GM15510 (cell line): ENCODE measurements around the gene NPHP3.

Experiments used
- POLR2A ChIP-seq: IDR thresholded peaks from 3 replicates; pipeline ENCODE4 v1.6.1; 2011; ENCODE audit warnings: borderline replicate concordance; ENCODE audit not compliant: insufficient read length; ENCODE audit errors: extremely low read depth

NPHP3 gene

DNA sequence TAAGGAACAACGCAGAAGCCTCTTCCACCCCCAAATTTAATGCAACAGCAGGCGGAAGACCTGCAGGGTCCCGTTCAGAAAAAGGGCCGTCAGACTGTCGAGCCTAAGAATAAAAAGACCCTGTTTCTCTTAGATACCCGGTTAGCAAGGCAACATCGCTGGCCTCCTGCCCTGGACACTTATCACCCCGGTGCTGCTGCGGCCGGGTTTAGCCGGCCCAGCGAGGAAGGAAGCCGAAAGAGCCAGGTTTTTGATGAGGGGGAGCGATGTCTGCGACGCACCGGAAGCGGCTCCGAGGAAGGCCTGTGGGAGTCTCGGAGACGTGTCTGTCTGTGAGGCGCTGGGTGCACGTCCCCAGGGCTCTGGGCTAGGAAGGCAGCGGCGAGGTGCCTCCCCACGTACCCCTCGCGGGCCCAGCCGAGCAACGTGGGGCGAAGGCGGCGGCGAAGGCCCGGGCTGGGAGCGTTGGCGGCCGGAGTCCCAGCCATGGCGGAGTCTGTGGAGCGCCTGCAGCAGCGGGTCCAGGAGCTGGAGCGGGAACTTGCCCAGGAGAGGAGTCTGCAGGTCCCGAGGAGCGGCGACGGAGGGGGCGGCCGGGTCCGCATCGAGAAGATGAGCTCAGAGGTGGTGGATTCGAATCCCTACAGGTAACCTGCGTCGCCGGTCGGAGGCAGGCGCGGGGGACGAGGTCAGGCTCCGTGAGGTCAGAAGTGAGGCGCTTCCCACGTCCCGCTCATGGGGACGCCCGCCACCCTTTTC, 62.0 kb downstream of the NPHP3 start, which contains the start of gene UBA5:
TSS of gene UBA5 (plus strand) at position 278 of the 759 bp plus-strand sequence. CDS start at position 487, 209 bp downstream.
- peak; percentile 83 for TF ChIP-seq POLR2A

DNA sequence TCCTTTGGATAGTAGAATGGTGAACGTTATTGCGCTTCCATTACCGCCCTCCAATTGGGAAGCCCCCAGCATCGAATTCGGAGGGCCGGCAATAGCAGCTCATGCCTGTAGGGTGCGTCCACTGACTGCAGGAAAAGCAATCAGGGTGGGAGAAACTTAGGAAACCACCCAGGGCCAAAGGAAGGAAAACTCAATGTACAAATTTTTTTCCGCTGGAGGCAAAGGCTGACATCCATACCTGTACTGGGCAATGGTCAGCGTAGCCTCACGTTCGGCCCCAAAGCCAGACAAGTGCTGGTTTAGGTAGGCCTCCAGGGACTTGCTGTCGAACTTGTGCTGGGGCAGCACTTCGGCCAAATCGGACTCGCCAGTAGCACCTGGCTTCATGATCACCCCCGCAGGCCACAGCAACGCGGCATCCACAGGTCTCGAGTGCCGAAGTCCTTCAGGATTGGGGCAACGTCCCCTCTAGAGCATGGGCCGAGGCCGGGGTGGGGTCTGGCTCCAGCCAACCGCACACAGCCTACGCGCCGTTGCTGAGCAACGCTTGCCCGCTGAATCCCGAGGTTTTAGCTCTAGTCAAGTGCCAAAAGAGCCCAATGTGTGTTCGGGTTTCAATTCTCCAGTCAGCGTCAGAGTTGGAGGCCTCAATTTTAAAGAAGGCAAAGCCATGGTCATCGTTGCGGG, 62.7 kb downstream of the NPHP3 start, which contains the start of gene ACAD11:
TSS of gene ACAD11 (minus strand) at position 445 of the 687 bp plus-strand sequence. CDS start at position 387, 58 bp downstream.
- TF ChIP-seq POLR2A, result no peak

DNA sequence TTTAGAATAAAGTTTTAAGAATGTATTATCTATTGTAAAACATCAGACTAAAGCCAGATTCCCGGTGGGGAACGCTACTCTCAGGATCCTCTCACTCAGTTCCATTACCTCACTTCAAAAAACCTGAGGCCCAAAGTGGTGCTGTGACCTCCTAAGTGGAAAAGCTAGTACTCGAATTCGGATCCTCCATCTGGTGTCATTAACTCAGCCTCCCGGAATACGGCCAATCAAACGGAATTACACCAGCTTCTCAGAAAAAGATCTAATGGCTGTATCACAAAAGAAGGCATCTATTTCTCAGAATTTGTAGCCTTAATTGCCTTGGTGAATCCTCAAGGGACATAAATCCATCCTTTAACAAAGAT, 63.2 kb downstream of the NPHP3 start:
- TF ChIP-seq POLR2A, result no peak

DNA sequence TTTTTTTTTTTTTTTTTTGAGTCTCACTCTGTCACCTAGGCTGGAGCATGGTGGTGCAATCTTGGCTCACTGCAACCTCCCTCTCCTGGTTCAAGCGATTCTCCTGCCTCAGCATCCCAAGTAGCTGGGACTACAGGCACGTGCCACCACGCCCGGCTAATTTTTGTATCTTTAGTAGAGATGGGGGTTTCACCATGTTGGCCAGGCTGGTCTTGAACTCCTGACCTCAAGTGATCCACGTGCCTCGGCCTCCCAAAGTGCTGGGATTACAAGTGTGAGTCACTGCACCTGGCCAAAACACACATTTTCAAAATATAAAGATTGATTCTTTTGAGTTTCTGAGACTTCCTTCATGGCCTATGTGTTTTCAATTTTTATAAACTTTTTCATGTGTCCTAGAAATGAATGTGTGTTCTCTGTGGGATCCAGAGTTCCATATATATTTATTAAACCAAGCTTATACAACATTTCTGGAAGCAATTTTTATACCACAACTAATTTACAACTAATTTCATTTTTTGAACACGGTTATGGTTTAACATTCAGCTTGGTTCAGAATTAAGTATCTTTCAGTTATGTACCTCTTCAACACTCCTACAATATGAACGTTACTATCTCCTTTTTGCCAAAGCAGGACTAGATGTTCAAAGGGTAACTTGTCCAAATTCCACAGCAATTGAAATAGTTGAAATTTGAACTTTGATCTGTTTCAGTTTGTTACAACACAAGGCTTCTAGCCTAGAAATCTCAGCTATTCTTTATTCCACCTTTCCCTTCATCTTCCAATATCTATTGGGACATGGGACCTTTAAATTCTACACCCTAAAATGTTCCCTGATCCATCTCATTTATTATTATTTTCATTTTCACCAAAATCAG, 64.1 kb downstream of the NPHP3 start:
- TF ChIP-seq POLR2A, result no peak

DNA sequence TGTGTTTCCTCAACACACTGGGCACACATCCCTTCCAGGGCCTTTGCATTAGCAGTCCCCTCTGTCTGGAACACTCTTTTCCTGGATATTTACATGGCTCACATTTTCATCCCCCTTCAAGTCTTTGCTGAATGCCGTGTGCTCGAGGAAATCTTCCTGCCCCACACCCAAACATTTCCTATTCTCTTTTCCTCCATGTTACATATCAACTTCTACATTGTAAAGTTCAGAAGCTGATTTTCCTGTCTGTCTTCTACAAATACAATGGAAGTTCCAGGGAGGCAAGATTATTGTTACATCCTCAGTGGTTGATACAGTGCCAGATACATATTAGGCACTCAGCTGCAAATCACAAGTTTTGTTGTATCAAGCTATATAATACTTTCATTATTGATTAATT, 66.7 kb downstream of the NPHP3 start:
- TF ChIP-seq POLR2A, result no peak

DNA sequence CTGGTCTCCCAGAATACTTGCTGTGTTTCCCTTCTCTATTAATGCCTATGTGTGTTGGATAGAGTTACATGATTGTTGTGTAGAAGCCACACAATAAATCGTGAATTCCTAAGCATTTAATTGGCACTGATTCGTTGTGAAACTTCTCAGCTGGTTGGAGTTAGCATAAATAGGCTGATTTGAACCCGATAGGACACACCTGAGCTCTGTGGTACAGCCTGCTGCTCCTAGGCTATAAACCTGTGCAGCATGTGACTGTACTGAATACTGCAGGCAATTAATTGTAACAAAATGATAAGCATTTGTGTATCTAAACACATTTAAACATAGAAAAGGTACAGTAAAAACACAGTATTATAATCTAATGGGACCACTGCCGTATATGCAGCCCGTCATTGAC, 67.5 kb downstream of the NPHP3 start:
- TF ChIP-seq POLR2A, result no peak

DNA sequence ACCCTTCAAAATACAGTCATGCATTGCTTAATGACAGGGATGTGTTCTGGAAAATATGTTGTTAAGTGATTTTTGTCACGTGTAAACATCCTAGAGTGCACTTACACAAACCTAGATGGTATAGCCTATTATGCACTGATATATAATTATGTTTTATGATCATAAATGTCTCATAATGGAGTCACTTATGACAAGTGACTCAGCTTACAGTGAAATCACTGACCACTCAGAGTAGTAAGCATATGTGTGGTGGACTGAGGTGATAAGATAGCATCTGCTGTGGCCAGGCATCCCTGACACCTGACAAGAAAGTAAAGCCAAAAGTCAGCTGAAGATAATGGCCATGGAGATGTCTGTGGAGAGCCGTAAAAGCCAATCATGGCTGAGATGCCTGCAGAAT, 68.0 kb downstream of the NPHP3 start:
- TF ChIP-seq POLR2A, result no peak

DNA sequence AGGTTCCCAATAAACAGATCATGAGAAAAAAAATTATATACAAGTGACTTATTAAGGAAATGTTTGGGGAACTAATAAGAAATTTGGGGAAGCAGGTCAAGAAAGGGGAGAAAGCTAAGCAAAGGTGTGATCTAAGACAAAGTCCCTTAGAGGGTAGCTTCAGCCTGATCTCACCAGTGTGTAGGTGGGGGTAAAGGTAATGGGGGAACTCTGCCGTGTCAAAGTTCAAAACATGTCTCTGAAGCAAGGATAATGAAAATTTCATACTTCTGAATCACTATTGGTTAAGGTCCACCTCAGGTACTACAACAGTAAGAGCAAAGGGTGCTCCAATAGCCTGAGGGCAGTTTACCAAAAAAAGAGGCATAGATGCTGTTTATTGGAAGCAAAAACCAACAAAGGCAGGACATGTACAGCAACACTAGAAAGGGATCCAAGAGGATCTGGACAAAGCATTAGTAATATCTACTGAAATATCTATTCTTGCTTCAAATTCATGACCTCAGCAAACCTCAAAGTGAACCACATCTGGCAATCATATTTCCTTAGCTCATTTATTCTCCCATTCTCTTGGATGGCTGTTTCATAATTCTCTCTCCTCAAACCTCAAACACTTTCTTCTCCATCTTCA, 69.5 kb downstream of the NPHP3 start:
- no peak for TF ChIP-seq POLR2A

DNA sequence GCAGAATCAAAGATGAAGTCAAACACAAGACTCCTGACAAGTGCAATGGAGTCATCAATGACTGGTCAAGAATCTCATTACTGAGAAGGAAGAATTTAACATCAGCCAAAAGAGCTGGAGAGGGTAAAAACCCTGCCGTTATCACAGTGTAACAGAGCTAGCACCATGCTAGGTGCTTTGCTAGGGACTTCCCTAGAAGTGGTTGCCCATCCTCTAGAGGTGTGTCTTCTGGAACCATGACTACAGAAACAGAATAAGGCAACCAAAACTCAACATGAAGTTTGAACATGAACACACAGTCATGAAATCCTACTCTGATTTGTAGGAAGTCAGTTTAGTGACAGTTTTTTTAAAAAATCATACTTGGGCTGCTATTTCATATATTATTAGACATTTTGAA, 72.1 kb downstream of the NPHP3 start:
- TF ChIP-seq POLR2A, result no peak

DNA sequence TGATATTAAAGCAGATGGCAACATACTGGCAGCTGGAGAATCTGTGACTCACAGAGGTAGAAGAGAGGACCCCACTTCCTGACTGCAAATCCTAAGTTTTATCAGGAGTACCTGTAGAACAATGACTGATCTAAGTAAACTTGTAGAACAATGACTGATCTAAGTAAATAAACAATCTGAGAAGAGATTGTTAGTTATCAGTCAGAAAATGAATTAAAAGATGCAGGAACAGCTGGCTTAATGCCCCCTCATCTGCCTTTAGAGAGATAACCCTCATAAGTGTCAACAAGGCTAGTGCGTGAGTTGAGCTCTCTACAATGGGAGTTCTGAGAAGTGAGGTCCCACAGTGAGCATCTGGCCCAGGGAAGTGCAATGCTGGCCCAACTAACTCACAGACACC, 77.2 kb downstream of the NPHP3 start:
- TF ChIP-seq POLR2A, result no peak

DNA sequence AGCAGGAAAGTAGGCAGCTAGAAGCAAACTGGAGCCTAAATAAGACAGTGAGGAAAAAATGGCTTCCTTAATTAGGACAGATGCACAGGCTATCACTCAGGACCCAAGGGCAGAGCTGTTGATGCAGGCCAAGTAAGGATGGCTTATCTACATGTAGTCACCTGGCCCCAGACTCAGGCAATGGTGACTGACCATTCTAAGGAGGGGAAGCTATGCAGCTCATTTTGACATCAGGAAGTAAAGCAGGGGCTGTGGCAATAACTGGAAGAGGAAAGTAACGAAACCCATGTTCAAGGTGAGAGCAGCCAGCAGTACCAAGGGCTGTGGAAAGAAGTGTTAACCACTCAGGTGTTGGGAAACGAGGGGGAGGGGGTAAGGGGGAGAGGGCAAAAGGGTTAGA, 78.8 kb downstream of the NPHP3 start:
- TF ChIP-seq POLR2A, result no peak

DNA sequence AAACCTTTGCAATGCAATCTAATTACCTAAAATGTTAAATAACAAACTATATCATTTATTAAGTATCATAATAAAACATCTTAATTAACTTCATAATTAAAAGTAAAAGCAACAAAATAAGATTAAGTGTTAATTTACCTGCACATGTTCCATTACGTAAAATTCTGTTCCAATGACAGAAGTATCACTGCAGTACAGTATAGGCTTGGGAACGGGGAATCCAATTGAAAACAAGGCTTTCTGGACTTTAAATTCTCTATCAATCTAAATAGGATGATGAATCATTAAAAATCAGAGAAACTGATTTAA, 79.7 kb downstream of the NPHP3 start:
- no peak for TF ChIP-seq POLR2A

DNA sequence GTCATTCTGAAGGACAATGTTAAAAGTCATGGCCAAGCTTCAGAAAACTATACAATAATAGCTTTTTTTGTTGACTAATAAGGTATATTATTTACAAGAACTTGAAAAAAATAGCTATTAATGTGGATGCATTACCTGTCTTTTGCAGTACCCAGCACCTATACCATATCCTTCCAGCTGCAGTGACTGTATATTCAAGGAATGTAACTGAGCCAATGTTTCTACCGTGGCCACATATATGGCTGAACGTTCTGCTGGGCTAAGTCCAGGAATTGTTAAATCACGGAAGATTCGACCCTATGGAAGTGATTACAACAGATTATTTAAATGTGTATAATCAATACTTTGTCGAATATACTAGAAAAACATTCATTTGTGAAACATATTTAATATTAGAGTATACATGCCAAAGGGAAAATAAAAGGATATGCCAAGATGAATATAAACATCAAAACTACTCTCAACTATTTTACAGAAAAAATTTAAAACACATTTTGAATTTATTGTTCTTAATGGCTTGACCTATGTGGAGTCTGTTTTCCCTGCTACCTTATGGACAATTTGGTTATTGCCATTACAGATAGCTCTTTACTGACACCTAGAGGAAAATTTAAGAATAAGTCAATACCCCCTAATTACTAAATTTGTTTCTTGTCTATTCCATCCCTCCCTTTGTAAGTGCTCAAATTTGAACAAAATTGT, 80.2 kb downstream of the NPHP3 start:
- TF ChIP-seq POLR2A, result no peak

DNA sequence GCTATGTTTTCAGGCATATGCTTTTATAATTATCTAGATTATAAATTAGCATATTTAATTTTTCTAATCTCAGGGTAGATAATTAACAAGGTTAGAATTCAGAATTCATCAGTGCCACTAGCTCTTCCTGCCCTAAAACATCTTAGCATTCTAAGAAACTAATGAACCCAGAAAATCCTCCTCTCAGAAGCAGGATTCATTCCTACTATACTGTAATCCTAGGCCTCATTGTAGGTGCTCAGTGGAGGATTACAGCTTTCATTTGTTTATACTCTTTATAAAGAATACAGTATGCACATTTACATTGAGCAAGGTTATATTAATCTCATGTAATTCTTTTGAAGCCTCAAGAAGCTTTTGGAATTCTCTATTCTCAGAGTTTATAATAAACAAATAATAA, 83.5 kb downstream of the NPHP3 start:
- no peak for TF ChIP-seq POLR2A
